ENCODE results near the gene NRG3. TPM values are rescaled to one million over a fixed set of nuclear protein-coding genes. Genes with fewer than 3 reads are reported as not detected.

Gene NRG3
- total and polyA plus RNA-seq, 3 donors from 2014 or later = 2.7 to 3.9 (median 2.7) TPM

- no peak for DNase-seq
- intact Hi-C loops (cut with DNase I; ENCODE audit: low total_unique reads) = no loop called here
- no peaks in the 10 kb centered on the region for H3K27me3 ChIP-seq
- H3K4me3 ChIP-seq = no peak overlapping the region
- no peaks in the 10 kb centered on the region for H3K9me3 ChIP-seq
- no peak for TF ChIP-seq CTCF (IDR thresholded peaks at IDR 0.05)
- no peak for TF ChIP-seq POLR2A (IDR thresholded peaks at IDR 0.05)
- H3K36me3 ChIP-seq (ENCODE audit: low read depth, missing control alignments) = no peaks in the 10 kb centered on the region
- H3K27ac ChIP-seq = no peak overlapping the region
- H3K4me1 ChIP-seq = no peaks in the 10 kb centered on the region
Observed at GRCh38 chr10:82221056-82221455, 346.1 kb downstream of the NRG3 start.

DNA sequence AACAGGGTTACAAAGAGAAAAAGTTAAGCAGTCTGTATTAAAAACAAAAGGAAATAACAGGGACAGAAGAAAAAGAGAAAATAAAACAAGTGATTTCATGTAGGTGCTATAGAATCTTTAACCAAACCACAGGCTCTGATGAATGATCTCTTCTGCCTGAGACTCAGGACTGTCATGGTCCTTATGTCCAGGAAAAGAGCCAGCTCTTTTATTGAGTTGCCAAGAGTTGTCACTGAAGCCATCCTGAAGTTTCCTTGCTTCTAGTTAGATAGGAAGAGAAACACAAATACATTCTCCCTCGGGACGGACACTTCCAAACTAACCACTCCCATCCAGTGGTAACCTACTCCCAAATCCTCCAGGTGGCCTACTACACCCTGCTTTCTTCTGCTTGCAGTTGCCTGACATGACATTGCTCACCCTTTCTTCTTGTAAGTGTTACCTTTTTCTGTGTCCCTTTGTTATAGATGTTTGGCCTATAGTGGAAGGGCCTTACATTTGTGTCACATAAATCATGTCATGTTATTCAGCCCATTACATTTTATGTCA is 346.7 kb downstream of the NRG3 start:
- no peak for DNase-seq
- no peak for TF ChIP-seq POLR2A (IDR thresholded peaks at IDR 0.05)
- no peak for TF ChIP-seq CTCF (IDR thresholded peaks at IDR 0.05)
- Histone ChIP-seq H3K27ac (no peak overlapping the region), H3K4me3 (no peak overlapping the region), H3K27me3 (no peaks in the 10 kb centered on the region), H3K4me1 (no peaks in the 10 kb centered on the region), H3K36me3 (ENCODE audit: low read depth, missing control alignments) (no peaks in the 10 kb centered on the region), H3K9me3 (no peaks in the 10 kb centered on the region)
- 64 to 76% methylated on average over 2 of the region's 2 CpGs for WGBS, 2 donors
- intact Hi-C loops (cut with DNase I; ENCODE audit: low total_unique reads) = no loop called here

- H3K36me3 ChIP-seq (ENCODE audit: low read depth, missing control alignments) = no peaks in the 10 kb centered on the region
- WGBS, 2 donors = 85 to 90% methylated on average over 4 of the region's 4 CpGs
- intact Hi-C loops (cut with DNase I; ENCODE audit: low total_unique reads) = no loop called here
Observed at GRCh38 chr10:82228701-82229100, 353.7 kb downstream of the NRG3 start.

GRCh38 chr10:82234173-82234572 is 359.2 kb downstream of the NRG3 start:
- no peaks in the 10 kb centered on the region for H3K4me1 ChIP-seq
- intact Hi-C loops (cut with DNase I; ENCODE audit: low total_unique reads) = no loop called here
- no peaks in the 10 kb centered on the region for H3K27me3 ChIP-seq
- no peak for TF ChIP-seq POLR2A (IDR thresholded peaks at IDR 0.05)
- no peak overlapping the region for H3K4me3 ChIP-seq
- no peaks in the 10 kb centered on the region for H3K36me3 ChIP-seq (ENCODE audit: low read depth, missing control alignments)
- WGBS, 2 donors = 76 to 85% methylated on average over 4 of the region's 4 CpGs
- no peak overlapping the region for H3K27ac ChIP-seq
- H3K9me3 ChIP-seq = no peaks in the 10 kb centered on the region
- DNase-seq = no peak

More at GRCh38 chr10:82228701-82229100, 353.7 kb downstream of the NRG3 start:
- TF ChIP-seq CTCF (IDR thresholded peaks at IDR 0.05) (no peak), POLR2A (IDR thresholded peaks at IDR 0.05) (no peak)
- Histone ChIP-seq H3K27ac (no peak overlapping the region), H3K9me3 (no peaks in the 10 kb centered on the region), H3K27me3 (no peaks in the 10 kb centered on the region), H3K4me3 (no peak overlapping the region), H3K4me1 (no peaks in the 10 kb centered on the region)
- DNase-seq = no peak

GRCh38 chr10:82236084-82236731 is 361.2 kb downstream of the NRG3 start:
- Histone ChIP-seq H3K4me3 (no peak overlapping the region), H3K36me3 (ENCODE audit: low read depth, missing control alignments) (no peaks in the 10 kb centered on the region), H3K9me3 (no peaks in the 10 kb centered on the region), H3K27me3 (no peaks in the 10 kb centered on the region), H3K4me1 (no peaks in the 10 kb centered on the region), H3K27ac (no peak overlapping the region)
- intact Hi-C loops (cut with DNase I; ENCODE audit: low total_unique reads) = no loop called here
- TF ChIP-seq POLR2A (IDR thresholded peaks at IDR 0.05) (no peak), CTCF (IDR thresholded peaks at IDR 0.05) (no peak)
- WGBS, 2 donors = 71 to 91% methylated on average over 4 of the region's 4 CpGs
- no peak for DNase-seq

All from testis (tissue), 3 donors.